HG03060 (cell line): ENCODE results near the gene GALNT9.

ENCODE experiments used
- ATAC-seq: cut with Tn5 transposase; IDR thresholded peaks from one replicate; pipeline ENCODE4 v1.9.1; 2021; ENCODE audit warnings: low read depth, moderate number of reproducible peaks; ENCODE audit not compliant: unreplicated experiment

GALNT9 gene

GRCh38 chr12:132175496-132176384 is 153.6 kb downstream of the GALNT9 start:
- no peak for ATAC-seq

- ATAC-seq: no peak
These were observed 154.4 kb downstream of the GALNT9 start for GRCh38 chr12:132174839-132175490.

- ATAC-seq: no peak
These were observed 155.2 kb downstream of the GALNT9 start for GRCh38 chr12:132174015-132174838.

- no peak for ATAC-seq
These were observed 156.0 kb downstream of the GALNT9 start for GRCh38 chr12:132173135-132174014.

- no peak for ATAC-seq
These were observed 156.8 kb downstream of the GALNT9 start for GRCh38 chr12:132172619-132173018.

GRCh38 chr12:132171968-132172521 is 157.3 kb downstream of the GALNT9 start:
- no peak for ATAC-seq

GRCh38 chr12:132171293-132171967 is 158.0 kb downstream of the GALNT9 start:
- ATAC-seq: no peak

- ATAC-seq: no peak
These were observed 158.6 kb downstream of the GALNT9 start for GRCh38 chr12:132170637-132171292.

GRCh38 chr12:132170094-132170636 is 159.2 kb downstream of the GALNT9 start:
- ATAC-seq: no peak

GRCh38 chr12:132169376-132169775 is 160.0 kb downstream of the GALNT9 start:
- ATAC-seq: no peak

- no peak for ATAC-seq
These were observed 160.9 kb downstream of the GALNT9 start for GRCh38 chr12:132168311-132169031.

- ATAC-seq: no peak
These were observed 161.6 kb downstream of the GALNT9 start for GRCh38 chr12:132167611-132168310.

GRCh38 chr12:132166801-132167591 is 162.4 kb downstream of the GALNT9 start:
- no peak for ATAC-seq

GRCh38 chr12:132166093-132166492 is 163.3 kb downstream of the GALNT9 start:
- ATAC-seq: no peak

- no peak for ATAC-seq
These were observed 163.8 kb downstream of the GALNT9 start for GRCh38 chr12:132165584-132165983.

GRCh38 chr12:132164426-132164825 is 165.0 kb downstream of the GALNT9 start:
- ATAC-seq: no peak
